Right renal cortex interstitium (tissue), 3 donors: ENCODE measurements around the gene UBA3. TPM values are rescaled to one million over a fixed set of nuclear protein-coding genes. Genes with fewer than 3 reads are reported as not detected.

Experiments used
- DNase-seq, 3 donors: peaks; one replicate each; pipeline ENCODE4 v3.0.0-alpha.2; 2013; ENCODE audit warnings: low read depth in 3 of 3, low spot score in 2 of 3
- polyA plus RNA-seq, 3 donors: library from polyadenylated mRNA; unstranded; fragments of 120-200 nt; gene quantifications; one replicate each; pipeline ENCODE4 v1.2.1, GENCODE V29; 2013; ENCODE audit not compliant: insufficient read length in 3 of 3

Gene UBA3
- 10 to 100 TPM; 71.4 to 77.5 (median 76.3) TPM for polyA plus RNA-seq

DNA sequence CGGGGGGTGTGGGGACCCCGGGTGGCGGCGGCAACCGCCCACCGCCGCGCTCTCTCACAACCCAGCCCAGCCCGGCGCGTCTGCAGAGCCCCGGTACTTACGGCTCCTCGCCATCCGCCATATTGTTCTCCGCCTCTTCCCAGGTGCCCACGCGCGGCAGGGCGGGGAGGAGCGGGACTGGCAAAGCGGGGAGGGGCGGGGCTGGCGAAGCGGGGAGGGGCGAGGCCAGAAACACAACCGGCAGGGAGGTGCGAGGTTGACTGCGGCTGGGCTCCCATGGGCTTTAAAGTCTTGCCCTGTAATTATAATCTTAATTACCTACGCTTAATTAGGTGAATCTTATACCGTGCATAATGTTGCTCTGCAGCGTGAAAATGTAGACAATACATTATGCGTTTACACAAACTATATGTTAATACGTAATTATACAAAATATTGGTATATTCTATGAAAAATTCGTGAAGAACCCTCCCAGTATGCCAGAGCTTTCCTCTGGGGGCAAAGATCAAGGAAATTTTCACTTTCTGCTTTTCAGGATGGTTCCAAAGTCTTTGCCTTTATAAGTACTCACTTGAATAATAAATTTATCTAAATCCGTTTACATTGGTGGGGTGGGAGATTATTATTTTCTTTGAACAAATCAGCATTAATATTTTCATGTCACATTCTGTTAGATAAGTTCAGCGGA, at the start of gene UBA3:
Gene UBA3 (minus strand): TSS at position 133 of the 688 bp plus-strand sequence. CDS start 12 bp downstream, at position 121.
- peak in 1 of 3 donors; percentile 67 for DNase-seq

DNA sequence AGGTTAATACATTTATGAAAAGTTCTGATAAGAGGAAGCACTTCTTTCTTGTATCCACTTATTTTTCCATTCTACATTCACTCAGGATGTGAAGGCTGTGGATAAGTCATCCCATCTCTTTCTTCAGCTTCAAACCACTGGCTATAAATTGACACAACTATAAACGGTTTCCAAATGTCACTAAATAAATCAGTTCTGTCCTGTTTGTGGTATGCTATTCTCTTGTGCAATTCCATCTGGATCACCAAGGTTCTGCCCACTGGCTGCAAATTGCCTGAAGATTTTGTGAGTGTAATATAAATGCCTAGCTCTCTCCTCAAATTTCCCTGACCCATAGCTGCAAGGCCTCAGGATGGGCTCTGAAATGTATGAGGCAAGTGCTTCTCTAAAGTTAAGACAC, 49.4 kb upstream of the UBA3 start:
- DNase-seq, result no peak

DNA sequence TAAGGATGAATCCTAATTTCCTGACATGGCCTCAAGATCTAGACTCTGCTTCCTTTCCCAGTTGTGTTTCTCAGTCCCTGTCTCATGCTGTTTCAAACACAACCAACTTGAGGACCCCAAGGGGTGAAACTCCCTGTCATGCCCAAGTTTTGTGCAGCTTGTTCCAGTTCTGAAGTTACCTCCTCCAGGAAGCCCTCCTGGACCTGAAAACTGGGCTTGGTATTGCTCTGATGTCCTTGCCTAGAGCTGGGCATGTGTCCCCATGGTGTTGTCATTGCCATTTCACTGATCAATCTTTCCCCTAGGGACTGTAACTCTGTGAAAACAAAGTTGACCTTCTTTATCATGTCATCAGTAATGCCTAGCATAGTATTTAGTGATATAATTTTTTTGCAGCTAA, 48.3 kb upstream of the UBA3 start:
- DNase-seq, result no peak

DNA sequence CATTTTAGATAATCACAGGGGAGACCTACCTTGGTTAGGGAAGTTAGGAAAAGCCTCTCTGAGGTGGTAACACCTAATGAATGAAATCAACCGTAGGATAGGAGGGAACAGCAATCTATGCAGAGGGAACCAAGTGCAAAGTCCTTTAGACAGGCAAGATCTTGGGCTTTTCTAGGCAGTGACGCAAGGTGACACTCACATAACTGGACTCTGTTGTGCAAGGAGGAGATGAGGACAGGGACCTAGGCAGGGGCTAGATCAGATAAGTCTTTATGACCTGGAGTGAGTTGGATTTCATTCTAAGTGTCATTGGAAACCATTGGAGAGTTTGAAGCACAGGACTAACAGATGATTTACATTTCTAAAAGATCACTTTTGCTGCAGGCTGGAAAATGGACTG, 46.8 kb upstream of the UBA3 start:
- no peak for DNase-seq

DNA sequence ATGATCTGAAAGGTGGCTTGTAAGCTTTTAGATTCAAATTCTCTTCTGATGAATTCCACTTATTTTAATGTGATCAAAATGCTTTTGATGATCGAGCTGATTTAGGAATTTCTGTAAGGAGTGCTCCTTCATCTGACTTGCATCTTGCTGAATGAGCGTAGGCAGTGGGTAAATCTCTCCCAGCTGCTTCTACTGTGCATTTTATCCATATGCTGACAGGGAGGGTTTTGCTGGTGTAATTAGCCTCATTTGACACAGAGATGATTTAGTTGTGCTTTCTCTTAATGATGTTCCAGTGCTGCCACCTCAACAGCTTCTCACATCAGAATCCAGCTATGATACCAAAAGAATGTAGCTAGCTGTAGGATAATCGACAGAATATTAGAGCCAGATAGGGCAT, 46.1 kb upstream of the UBA3 start:
- no peak for DNase-seq

DNA sequence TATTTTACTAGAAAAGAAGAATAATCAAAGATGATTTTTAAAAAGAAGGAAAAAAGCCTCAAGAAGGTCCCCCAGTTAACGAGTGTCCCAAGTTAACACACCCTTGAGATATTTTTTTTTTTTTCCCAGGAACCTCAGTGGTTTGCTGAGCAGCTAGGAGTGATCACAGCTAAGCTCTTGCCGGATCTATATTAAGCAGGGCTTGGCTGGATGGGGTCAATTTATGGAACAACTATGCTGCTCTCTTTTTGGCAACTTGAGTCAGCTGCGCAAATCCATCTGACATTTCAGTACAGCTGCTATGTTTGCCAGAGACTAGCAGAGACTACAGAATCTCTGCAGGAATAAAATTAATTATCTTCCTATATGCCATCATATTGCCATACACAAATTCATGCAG, 42.2 kb upstream of the UBA3 start, which contains the start of gene LMOD3:
Gene LMOD3 (minus strand): TSS at position 193 of the 400 bp plus-strand sequence. CDS start 209 bp downstream, outside the sequence.
- no peak for DNase-seq

DNA sequence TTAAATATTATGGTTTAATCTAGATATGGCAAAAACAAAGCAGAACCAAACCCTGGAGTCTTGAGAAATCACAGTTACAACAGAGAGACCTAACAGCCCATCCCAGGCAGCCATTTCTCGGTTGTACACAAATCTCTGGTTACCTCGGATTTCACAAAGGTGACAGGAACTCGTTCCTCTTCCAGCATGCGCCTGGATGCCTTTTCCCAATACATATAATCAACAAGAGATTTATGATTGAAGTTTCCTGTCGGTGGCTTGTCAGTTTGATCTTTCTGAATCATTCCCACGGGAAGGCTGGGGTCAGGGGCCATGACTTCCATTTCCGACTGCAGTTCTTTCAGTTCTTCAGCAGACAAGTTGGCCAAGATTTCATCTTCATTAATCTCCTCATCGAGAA, 41.8 kb upstream of the UBA3 start:
- no peak for DNase-seq

DNA sequence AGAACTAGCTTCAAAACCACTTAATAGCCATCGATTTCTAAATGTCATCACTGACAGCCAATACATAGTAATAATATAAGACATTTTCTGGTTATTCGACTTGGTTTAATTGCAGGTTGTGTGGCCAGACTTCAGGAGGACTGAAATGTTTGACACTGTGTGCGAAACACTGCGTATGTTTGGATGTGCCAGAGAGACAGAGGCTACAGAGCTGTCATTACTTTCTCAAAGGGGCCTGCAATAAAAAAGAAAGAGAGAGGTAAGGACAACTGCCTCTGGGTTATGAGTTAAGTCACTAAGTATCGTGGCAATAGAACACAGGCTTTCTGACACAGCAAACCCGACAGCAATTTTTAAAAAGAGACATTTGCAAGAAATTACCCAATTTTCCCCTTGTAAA, 41.3 kb upstream of the UBA3 start:
- no peak for DNase-seq

DNA sequence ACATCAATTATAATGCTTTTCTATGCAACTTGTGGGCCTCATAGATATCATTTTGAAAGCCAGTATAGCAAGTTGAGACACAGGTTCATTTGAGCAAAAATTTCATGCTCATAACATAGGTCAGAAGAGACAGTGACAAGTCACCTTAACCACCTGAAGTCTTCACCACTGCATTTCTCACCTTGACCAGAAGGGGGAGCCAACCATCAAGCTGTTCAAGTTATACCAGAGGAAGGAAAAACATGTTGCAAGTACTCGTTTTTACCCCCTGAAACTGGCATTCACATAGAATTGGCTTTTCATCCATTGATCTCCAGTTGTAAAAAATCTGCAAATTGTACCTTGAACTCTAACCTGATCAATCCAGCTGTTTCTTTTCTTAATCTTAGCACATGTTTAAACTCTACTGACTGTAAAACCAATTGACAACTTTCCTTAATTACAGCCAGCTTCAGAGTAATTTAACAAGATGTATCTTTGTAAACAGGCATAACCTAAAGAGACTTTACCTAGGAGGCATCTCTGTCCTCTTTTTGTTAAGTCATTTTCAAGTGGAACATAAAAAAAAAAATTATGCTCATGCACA, 40.8 kb upstream of the UBA3 start:
- peak; percentile 52 to 62 (median 61) for DNase-seq

DNA sequence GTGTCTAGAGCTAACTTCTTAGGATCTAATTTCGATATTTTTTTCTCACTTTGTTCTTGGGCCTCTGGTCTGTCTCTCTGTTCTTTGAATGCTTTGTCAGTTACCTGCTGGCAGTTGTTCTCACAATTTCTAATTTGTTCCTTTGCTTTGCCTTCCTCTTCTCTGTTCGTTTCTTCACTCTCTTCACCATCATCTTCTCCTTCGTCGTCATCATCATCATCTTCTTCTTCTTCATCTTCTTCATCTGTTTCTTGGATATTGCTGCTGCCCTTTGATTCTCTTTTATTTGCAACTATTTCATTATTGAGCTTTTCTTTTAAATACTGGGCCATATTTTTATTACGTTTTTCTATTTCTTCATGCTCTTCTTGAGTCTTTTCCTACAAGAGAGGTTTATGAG, 39.5 kb upstream of the UBA3 start:
- no peak for DNase-seq

DNA sequence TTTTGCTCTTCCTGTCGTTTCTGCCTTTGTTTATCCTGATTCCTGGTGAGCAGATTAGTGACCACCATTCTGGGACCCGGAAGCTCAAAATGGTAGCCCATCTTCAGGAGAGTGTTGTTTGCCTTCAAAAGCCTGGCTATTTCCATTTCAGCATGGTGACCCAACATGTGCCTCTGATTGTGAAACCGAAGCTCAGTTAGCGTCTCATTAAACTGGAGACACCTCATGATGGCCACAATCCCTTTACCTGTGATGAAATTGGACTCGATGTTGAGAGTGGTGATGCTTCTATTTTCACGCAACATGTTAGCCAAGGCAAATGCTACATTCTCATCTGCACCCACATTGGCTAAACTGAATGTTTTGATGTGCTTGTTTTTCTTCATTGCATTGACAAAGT, 39.0 kb upstream of the UBA3 start:
- no peak for DNase-seq

DNA sequence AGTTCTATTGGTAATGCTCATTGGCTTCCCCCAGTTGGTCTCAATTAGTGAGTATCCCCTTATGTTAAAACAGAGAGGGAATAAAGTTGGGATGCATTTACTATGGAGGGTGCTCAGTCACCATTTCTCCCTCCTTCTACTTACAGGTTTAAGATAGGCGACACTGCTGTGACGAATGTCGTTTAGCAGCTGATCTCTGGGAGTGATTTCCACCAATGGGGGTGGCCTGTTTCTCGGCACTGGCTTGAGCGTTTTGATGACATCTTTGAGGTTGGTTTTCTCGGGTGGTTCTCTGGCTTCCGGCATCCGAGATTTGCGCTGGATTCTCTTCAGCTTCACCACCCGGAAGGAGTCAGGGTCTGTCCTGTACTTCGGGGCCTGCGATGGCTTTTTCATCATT, 38.4 kb upstream of the UBA3 start:
- no peak for DNase-seq

DNA sequence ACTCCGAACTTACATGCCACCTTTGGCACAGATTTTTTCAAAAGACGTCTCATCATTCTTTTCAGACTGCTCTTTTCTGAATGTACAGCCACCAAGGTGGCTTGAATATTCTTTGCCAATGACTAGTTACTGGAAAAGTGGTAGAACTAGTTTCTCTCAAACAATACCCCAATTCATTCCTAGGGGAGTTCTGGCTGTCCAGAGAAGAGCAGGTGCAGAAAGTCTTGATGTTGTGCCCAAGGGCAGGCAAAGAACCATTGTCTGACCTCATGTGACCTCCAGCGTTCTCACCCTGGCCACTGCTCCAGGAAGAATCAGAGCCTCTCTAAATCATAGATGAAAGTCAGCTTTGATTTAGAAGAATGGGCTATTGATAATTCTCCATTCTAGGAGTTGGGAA, 36.7 kb upstream of the UBA3 start:
- no peak for DNase-seq

DNA sequence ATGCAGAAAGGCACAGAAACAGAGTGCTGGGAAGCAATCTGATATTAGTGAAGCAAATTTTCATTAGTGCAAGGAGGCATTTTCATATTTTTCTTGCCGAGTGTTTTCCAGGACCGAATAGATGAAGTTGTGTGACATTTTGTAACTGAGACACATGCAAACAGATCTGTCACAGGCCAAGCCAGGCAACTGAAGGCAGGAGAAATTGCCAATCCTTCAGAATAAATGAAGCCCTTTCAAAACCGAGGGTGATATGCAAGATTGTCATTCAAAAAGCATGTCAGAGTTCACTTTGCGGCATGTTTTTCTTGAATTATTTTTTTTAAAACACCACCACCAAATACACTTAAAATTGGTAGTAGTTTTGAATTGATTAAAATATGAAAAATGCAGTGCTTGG, 36.0 kb upstream of the UBA3 start:
- DNase-seq, result no peak

DNA sequence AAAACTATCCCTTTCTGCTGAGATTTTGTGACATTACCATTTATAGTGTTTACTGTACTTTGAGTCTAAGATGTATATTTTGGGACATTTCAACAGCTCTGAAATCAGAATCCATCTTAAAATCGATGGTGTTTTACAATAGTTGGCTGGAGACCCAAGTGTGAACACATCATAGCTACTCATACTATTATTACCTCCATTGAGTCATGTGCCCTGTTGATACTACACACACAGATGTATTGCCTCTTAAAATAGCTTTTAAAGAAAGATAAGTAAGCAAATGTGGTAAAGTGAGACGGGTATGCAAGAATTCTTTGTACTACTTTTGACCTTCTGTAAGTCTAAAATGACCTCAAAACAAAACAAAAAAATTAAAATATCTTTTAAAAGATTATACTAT, 35.6 kb upstream of the UBA3 start:
- DNase-seq, result no peak

DNA sequence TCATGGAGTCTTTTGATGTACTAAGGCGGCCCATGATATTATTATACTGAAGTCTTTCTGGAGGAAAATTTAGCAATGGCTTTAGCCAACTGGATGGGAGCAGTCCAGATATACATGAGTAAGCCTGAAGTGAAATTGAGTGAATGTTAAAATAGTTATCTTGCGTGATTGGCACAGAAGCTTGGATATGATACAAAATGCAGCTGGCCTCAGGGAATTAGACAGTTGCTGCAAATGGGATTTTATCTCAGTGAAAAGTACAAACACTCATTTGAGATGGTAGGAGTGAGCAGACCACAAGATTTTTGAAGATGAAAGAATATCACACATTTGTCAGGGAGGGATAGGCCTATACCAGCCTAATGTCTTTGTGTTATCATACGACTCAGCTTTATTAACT, 33.4 kb upstream of the UBA3 start:
- no peak for DNase-seq

DNA sequence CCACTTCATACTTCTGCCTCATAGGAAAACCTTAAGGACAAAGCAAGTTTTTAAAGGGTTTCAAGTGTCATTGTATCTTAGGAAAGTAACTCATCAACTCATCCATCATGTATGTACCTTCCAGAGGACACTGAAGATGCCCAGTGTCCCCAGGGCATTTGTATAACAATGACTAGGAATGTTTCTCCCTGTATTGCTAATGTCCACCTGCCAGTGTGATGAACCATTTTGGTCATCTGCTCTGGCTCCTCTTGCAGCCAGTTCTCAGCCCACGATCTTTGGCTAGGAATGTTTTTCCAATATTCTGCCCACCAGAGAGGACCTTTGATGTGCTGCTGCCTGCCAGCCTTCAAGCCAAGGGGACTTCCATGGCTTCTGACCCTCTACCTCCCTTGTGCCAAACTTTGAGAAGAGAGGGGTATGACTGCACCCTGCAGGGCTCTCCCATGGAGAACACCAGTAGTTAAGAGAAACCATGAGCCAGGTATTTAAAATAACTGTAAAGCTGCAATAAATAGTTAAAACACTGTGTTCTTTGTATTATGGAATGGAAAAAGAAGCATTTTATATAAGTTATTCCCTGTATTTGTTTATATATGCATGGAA, 30.9 kb upstream of the UBA3 start:
- no peak for DNase-seq

DNA sequence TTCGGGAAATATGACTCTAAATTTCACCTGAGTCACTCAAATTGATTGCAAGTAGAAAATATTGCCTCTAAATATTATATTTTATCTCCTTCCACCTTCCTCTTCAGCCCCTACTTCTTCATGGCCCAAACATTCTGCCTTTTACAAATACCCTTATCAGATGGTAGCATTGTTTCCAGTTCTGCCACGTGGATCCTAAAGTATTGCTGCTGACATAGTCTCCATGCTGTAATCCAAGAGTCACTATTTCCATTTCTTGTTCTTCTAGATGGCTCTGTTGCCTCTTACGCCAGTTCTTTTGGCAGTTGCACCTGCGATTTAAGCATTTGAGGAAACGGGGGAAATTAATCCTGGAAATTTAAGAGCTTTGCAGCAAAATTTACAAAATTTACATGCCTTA, 28.6 kb upstream of the UBA3 start:
- no peak for DNase-seq

DNA sequence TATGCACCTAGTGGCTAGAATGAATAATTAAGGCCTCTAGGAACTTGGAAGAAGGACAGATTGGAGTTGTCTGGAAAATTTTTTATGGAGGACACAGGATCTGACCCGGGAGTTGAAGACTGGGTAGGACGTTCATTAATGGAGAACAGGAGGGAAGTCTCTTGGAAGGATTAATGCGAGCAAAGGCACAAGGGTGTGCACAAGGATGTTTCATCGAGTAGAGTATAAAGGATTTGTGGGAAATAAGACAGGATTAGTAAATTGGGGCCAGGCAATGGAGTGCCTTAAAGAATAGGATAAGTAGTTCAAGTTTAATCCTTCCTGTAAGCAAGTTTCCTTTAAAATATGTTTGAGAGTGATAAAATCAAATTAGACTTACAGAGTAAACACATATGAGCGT, 27.7 kb upstream of the UBA3 start:
- DNase-seq, result no peak

DNA sequence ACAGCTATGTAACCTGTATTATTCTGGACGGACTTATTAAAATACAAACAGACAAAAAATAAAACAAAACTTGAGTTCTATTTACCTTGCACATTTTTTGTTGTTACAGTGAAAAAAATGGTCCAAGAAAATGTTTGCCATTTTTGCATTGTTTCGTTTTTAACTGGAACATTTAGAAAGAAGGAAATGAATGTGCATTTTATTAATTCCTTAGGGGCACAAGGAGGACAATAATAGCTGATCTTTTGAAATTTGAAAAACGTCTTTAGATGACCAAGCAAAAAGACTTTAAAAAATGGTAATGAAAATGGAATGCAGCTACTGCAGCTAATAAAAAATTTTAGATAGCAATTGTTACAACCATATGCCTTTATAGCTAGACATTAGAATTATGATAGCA, 25.2 kb upstream of the UBA3 start:
- no peak for DNase-seq

DNA sequence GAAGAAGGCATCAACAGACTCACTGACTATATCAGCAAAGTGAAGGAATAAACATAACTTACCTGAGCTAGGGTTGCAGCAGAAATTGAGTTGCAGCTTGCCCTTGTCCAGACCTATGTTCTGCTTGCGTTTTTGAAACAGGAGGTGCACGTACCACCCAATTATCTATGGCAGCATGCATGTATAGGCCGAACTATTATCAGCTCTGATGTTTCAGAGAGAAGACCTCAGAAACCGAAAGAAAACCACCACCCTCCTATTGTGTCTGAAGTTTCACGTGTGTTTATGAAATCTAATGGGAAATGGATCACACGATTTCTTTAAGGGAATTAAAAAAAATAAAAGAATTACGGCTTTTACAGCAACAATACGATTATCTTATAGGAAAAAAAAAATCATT, 24.4 kb upstream of the UBA3 start:
- DNase-seq, result no peak

DNA sequence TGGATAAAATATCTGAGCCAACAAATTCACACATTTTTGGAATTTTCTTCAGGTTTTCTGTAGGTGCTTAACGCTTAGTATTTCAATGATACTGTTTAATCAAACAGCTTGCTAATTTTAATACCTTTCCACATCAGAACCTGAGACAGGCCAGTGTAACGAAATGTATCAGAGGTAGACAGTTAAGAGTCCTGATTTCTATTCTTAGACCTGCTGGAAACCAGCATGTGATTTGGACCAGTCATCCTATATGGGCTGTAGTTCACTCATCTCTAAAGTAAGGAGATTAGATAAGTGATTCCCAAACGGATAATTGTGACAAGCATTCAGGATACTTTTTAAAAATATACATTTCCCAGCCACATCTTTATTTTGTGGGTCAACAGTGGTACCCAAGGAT, 23.0 kb upstream of the UBA3 start:
- no peak for DNase-seq
